ENCODE data around the gene MT1B.

DNA sequence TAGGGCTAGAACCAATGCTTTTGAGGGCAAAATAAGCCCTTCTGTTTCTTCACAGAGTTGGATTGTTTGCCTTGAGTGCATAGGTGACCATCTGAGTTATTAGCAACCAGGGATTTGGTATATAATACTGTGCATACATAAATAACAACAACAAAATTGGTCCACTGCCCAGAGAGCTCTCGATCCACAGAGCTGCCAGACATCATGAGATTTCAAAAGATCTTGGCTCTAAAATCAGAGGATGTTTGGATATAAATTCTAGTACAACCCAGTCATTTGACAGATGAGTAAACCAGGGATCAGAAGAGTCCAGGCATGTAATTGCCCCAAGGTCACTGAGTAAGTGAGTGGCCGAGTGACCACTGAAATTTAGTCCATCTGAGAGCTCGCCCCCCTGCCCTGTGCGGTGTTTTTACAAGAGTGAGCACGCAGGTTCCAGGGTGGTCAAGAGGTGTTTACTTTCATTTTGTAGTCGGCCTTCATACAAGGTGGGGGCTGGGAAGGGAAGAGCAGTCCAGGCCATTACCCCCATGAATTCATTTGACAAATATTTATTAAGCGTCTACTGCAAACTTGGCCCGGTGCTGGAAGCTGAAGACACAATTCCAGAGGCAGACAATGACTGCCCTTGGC lies 45.1 kb upstream of the MT1B start:
- TF ChIP-seq, protein P1, sequence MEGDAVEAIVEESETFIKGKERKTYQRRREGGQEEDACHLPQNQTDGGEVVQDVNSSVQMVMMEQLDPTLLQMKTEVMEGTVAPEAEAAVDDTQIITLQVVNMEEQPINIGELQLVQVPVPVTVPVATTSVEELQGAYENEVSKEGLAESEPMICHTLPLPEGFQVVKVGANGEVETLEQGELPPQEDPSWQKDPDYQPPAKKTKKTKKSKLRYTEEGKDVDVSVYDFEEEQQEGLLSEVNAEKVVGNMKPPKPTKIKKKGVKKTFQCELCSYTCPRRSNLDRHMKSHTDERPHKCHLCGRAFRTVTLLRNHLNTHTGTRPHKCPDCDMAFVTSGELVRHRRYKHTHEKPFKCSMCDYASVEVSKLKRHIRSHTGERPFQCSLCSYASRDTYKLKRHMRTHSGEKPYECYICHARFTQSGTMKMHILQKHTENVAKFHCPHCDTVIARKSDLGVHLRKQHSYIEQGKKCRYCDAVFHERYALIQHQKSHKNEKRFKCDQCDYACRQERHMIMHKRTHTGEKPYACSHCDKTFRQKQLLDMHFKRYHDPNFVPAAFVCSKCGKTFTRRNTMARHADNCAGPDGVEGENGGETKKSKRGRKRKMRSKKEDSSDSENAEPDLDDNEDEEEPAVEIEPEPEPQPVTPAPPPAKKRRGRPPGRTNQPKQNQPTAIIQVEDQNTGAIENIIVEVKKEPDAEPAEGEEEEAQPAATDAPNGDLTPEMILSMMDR (IDR thresholded peaks at IDR 0.05; ENCODE audit: low read depth, low read length), result no peak
- TF ChIP-seq POLR2A (IDR thresholded peaks at IDR 0.05; ENCODE audit: extremely low read depth, insufficient read length), result no peak
- TF ChIP-seq MAX (IDR thresholded peaks at IDR 0.05; ENCODE audit: low read depth, low read length), result no peak
- TF ChIP-seq MYC (IDR thresholded peaks at IDR 0.05; ENCODE audit: low read depth, low read length), result no peak

All from NB4 (cell line).